Activated CD4-positive, alpha-beta T cell treated with anti-CD3 and anti-CD28 coated beads, Interleukin-2, amount 50 U/mL, for 48 hours (primary cell): ENCODE results near the gene INO80.
A peak's percentile ranks its signal among the peaks of the same experiment; 100 is the strongest.

Source experiments
- DNase-seq, 2 experiments: peaks; one replicate each; pipeline ENCODE4 v3.0.0-alpha.2; 2020

The INO80 gene

DNA sequence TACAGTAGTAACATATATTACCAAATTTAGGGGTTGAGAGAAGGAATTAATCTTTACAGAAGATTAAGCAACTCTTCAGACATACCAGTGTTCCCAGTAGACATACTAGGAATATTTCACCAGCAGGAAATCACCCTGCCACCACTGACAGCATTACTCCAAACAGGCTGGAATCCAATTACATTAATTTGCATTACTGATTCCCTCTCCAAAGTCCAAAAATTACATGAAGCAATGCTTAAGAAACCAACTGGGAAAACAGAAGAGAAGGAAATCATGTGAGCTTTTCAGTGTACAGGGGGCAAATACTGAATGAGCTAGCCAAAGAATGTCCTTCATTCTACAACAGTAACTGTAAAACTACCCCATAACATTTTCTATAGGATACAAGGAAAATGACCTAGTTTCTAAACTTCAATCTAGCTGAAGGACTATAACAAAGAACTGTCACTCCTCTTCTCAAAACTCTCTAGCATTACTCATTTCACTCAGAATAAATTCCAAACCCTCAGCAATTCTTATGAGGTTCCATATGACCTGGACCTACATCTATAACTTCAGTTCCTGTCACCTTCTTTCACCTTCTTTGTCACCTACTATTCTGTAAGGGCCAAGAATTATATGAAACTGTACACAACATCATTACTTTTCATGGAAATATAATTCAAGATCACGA, 72.7 kb downstream of the INO80 start:
- no peak for DNase-seq

DNA sequence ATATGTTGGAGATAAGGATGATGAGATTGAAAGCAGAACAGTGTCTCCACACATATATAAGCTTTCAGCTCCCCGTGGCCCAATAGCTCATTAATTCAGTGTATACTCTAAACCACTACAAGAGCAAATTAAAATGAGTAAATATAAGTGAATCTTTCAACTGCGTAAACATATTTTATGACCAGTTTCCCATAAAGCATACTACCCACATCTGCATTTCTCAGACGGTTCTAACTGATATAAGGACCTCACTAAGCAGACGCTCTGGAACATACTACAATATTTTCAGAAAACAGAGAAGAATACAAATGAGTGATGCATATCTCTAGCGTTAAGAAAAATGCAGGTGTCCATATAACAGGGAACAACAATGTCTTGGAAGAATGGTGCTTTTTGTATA, 73.2 kb downstream of the INO80 start:
- DNase-seq = no peak

DNA sequence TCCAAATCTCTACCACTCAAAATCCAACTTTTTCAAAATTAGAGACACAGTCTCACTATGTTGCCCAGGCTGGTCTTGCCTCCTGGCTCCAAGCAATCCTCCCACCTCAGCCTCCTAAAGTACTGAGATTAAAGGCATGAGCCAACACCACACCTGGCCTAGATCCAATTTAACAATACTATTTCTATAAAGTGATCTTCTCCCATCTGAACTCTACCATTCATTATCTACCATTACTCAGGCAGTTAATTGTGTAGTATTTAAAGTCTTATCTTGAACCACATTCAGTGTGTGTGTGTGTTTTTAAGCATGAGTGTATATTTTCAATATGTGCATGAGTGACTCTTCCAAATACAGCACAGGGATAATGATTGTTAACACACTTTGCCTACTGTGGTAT, 77.0 kb downstream of the INO80 start:
- DNase-seq = no peak

DNA sequence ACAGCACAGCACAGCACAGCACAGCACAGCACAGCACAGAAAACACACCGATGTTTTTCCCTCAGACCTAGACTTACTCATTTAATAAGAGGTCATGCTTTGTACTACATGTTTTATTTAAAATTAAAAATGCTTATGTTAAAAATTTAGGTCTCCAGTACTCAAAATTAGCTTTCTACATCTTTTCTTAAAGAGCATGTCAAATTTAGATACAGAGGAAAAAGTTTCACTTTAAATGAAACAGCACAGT, 84.1 kb downstream of the INO80 start:
- no peak for DNase-seq

DNA sequence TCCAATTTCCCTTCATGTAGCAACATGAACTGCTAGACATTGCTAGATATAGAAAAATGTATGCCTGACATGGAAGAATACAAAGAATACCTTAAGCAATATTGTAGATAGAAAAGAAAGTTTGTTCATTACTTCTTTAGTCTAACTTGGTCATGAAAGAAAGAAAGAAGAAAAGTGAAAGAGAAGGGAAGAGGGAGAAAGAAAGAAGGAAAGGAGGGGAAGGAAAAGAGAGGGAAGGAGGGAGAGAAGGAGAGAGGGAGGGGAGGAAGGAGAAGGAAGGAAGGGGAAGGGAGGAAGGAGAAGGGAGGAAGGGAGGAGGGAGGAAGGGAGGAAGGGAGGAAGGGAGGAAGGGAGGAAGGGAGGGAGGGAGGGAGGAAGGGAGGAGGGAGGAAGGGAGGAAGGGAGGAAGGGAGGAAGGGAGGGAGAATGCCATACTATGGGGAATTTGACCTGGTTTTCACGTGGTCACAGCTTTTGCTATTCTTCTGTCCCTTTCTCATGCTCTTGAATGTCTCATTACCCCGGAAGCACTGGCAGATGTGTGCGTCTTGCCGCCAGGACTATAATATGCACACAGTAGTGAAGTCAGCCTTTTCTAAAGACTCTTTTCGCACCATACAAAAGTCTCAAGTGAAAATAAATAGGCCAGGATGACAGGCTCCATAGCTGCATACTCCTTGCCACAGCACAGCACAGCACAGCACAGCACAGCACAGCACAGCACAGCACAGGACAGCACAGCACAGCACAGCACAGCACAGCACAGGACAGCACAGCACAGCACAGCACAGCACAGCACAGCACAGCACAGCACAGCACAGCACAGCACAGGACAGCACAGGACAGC, 84.6 kb downstream of the INO80 start:
- no peak for DNase-seq

DNA sequence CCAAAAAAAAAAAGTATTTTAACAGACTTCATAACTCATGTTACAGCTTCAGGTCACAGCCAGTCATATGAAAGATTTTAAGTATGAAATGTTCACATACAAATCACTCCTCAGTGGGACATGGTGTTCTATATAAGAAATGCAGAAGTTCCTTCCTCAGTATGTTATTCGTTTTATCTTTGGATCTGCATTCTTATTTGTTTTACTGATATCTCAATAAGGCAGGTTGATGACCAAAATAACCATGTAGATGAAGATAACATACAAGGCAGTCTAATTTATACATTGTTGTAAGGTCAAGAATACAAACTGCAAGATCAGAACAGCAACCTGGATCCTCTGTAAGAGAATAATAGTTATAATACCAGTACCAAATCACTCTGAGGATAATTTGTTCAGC, 87.2 kb downstream of the INO80 start:
- no peak for DNase-seq

DNA sequence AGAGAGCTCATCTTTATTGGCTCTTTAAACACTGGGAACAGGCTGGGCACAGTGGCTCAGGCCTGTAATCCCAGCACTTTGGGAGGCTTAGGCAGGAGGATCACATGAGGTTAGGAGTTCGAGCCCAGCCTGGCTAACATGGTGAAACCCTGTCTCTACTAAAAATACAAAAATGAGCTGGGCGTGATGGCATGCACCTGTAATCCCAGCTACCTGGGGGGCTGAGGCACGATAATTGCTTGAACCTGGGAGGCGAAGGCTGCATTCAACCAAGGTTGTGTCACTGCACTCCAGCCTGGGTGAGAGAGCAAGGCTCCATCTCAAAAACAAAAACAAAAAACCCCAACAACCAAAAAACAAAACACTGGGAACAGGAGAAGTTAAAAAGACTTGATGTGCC, 90.7 kb downstream of the INO80 start:
- no peak for DNase-seq

DNA sequence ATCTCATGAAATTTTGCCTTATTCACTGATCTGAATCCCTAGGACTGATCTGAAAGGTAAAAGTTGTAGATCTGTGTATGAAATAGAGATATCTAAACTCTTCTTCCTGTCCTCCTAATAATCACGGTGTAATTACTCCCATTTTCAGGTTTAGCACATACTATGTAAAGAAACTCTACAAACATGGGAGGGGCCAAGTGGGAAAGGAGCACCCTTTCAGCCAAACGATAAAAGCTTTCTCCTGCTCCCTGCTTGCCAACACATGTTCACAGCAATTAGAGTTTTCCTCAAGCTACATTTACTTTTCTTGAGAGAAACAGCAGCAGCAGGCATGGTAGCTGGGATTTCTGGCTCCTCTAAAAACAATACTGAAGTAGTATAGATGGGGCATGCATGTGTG, 91.2 kb downstream of the INO80 start:
- DNase-seq = no peak

DNA sequence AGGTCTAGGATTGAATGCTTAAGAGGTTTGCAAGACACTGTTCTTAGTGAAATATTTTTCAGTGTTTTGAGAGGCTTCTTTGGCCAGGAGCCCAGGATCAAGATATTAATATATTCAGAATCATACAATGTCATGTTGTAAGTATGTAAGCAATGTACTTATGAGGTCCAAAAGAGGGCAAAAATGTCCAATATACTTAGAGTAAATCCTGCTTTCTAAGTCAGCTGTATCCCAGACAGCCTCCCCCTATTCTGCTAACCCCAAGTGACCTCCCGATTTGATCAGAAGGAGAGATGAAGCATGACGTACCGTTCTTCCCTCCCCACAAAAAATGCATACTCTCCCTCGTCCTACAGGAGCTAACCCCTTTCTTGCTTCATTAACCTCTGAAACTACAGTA, 91.9 kb downstream of the INO80 start:
- no peak for DNase-seq

DNA sequence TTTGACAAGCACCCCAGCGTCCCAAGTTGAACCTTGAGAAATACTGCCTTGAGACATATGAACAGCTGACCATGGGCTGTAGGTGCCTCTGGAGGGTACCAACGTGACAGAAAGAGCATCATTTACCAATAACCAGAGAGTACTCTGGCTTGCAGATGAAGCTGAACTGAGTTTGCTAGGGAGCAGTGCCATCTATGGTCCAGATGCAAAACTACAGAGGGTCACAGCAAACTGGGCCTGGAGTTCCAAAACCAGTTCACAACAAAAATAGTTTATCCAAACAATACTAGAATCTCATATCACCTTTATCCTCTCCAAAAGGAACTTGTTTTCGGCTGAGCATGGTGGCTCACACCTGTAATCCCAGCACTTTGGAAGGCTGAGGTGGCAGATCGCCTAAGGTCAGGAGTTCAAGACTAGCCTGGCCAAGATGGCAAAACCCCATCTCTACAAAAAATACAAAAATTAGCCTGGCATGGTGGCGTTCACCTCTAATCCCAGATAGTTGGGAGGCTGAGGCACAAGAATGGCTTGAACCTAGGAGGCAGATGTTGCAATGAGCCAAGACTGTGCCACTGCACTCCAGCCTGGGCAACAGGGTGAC, 93.5 kb downstream of the INO80 start:
- DNase-seq = peak; percentile 21 to 25

DNA sequence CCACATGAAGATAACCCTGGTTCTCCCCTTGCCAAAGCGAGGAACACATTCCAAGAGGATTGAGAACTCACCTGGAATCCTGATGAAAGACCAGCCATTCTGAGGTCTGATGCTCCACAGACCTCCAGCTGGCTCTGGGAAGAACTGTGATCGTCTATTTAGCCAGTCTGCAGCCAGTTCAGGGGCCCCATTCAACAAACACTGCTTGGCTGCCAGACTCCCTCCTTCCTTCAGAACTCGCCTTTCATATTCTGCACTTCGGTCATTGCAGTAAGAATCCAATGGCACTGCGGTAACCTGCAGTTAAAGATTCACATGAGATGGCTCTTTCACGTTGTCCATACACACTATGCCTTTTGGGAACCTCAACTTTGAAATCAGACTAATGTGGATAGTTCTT, 95.3 kb downstream of the INO80 start:
- no peak for DNase-seq

DNA sequence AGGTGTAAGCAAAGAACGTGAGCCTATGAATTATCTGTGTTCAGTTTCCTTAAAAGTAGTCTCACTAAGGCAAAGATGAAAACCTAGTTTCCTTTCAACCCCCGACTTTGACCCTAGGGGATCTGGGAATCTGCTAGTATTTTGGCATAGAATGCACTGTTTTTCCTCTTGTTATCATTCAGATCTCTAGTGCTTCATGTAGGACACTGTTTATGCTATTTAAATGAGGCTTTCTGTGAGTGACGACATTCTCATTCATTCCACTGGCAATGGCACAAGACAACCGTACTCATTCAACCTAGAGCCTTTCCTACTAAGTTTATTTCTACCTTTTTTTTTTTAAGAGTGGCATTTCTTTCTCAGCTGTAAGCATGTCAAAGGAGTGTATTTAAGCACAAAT, 95.8 kb downstream of the INO80 start:
- no peak for DNase-seq

DNA sequence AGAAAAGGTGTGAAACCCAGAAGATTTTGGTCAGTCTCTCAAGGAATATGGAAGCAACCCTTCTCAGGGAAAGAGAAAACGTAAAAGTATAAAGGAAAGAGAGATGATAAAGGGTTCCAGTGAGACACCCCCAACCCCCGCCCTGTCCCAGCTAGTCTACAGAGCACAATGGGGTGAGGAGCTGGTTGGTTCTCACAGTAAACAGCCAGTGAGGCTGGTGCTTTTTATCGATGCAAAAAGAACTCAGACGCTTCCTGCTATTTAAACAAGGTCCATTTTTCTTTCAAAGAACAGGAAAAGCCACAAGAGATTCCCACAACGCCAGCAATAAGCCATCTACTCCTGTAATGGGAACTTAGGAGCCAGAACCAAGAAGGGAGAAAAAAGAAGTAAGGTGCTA, 96.9 kb downstream of the INO80 start:
- no peak for DNase-seq

DNA sequence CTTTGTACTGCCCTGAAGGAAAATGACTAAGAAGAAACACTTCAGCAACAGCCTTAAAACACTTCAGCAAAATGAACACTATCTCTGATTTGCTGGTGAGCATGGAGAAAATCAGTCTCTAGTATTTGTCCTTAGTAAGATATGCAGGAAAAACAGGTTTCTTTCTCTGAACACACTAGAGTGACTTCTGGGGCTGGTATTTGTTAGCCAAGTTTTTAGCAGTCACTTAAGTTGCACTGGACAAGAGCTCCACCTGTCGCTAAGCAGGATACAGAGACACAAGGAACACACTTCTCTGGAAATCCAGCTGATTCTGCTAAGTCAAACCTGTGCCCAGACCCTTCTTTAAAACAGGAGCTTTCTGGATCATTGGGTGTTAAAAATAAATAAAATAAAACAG, 97.5 kb downstream of the INO80 start:
- DNase-seq = no peak

DNA sequence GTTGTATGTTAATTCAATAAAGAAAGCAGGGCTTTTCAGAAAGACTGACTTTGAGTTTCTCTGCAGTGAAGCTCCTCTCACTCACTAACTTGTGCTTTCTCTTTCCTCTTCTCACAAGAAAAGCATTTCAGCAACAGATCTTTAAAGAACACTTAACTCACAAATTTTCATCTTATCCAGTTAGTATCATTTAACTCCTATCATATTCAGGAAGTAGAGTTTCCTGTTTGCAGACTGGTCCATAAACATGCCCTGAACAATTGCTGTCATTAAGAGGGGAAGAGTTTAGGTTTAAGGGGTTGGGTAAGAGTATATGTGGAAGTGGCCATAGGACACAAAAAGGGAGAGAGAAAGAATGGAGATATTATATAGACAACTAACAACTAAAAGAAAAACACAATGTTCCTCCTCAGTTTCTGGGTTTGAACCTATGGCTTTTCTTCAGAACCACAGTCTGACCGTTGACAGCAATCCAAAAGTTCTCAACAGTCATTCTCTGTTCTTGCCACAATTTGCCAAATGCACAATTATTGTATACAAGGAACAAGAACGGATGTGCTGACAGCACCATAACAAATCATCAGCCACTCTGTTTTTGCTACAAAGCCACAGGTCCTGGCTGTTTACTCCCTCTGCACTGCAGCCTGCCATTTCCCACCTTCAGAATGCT, 98.9 kb downstream of the INO80 start:
- DNase-seq = no peak

DNA sequence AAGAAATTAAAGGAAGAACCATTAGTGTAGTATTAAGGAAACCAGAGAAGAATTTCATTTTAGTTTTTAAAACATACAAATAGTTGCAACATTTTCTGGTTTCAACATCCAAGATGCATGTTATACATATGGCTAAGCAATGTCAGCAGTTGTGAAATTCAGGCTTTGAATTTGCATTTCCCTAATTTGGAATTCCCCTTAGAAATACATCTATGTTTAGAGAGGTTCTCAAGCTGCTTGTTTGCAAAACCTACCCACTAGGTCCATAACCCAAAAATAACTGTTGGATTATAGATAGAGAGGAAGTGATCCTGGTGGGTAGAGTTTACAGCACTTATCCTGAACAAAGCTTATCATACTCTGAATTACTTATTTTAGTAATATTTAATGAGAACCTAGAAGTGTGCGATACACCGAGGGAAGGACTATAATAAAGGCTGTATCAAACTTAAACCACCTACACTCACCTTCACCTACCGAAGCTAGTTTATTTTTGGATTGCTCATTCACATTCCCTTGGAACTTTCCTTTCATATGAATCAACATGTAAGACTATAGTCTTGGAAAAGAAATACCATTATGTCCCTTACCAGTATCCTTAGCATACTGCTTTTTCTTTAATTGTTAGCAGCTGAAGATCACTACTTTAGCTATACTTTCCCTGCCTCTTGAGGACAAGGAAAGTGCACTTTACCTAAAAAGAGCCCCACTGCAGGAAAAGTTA, 102.2 kb downstream of the INO80 start:
- DNase-seq = no peak

DNA sequence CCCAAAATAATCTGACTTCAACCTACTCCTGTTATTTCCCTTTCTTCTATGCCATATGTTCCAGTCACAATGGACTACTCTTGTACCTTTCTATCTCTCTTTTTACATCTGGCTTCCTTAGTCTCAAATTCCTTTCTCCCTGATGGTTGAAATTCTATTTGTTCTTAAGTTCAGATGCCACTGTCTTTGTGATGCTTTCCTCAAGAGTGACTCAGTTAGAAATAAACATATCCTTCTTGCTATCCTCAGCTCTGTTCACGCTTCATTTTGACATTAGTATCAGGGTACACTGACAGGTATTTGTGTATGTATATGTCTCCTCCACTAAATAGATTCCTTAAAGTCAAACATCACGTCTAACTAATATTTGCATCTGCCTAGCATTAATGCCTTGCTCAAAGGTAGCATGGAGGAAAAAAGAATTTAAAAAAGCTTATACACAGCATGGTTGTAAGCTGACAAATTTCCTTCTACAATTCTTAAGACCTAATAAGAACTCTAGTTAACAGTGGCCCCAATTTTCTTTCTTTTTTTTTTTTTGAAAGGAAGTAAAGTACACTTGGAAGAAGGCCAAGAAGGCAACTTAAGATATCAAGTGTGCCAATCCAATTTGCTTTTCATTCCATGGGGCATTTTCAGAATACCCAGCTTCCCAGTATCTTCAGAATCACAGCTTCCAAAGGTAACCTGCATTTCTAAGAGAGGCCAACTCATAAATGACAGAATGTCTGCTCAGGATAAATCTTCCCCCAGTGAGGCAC, 104.8 kb downstream of the INO80 start:
- DNase-seq = no peak

DNA sequence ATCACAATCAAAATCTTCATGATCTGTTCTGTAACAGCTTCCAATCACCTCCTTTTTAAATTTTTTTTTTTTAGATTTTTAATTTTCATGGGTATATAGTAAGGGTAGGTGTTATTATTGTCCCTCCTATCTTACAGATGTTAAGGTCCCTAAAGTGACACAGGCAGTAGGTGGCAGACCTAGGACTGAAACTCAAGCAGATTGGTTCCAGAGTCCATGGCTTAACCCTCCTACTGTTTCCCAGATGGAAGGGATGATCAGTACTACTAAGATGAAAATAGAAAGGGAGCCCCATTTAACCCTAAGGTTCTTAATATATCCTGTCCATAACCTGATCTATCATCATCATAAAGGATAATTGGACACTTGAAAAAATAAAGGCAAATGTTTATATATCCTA, 105.7 kb downstream of the INO80 start:
- DNase-seq = no peak

DNA sequence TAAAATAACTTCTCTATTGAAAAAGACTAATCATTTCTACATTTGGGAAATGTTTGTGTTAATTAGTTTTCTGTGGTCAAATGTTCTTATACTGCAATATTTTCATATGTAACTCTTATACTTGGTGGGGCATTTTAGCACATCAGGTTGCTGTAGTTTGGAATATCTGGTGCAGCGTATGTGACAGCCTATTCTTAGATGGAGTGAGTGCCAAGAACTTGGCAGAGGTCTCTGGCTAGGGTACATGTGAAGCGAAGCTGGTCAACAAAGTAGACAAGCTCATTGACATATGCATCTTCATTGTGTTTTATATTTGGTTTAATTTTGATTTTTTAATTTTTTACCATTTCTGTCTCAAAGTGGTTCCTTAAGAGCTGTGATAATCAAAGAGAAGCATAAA, 109.6 kb downstream of the INO80 start:
- DNase-seq = no peak

DNA sequence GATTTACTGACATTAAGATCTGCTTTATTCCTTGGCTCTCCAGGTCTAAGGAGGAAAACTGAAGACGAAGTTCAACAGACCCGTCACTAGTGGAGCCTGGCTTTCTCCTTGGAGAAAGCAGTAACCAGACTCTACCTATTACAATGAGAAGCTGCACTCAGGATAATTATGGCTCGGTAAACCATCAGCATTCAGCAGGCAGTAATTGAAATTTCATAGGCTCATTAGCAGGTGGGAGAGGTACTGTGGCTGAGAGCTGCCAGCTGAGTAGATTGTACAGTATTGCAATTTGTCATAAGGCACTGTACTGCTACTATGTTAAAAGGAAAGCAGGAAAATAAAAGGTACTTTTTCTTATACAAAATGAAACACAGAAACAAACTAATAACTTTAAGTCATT, 111.6 kb downstream of the INO80 start:
- no peak for DNase-seq

DNA sequence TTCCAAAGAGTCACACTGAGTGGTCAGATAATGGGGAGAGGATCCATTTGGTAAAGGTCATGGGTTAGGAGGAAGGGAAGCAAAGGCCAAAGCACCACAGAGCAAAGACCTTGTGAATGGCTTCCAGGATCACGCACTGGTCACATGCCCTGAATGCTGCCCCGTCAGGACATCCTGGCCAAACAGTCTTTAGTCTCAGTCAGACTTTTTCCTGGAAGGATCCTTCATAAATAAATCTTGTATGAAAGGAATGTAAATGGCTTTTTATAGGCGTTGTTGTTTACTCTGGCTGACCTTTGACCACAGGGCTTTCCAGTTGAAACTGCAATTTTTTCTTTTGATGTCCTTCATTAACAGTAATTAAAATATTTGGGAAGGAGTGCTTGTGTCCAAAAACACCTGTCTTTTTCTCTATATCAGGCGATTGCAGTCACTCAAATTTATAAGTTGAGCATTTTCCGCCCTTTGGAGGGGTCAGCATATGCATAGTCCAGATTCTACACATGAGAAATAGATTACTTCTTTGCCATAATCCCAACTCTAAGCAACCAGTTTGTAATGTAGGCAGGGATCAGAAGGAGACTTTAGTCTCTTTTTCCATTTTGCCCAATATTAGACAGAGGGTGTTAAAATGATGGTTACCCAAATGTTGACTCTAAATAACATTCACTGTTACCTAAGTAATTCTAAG, 114.4 kb downstream of the INO80 start:
- no peak for DNase-seq

DNA sequence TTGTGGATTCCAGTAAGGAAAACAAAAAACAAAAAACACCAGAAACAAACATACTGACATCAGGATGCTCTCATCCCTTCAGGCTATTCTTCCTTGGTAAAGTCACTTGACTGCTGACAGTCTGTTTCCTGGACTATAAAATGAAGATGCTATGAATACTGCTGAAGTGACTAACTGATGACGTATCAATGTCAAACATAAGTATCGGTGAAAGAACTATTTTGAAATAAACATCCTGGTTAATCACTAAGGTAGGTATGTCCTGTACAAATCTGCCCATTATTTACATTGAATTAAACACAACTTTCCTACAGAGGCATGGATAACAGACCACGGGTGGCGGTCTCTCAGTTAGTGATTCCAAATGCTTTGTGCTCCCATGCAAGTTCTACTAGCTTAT, 116.9 kb downstream of the INO80 start:
- no peak for DNase-seq
